Tibial artery (tissue), 4 donors: Measurements from ENCODE around the gene PECR.

Experiments
- DNase-seq, 2 donors: peaks; one replicate each; pipeline ENCODE4 v3.0.0-alpha.2; 2019
- H3K27ac ChIP-seq, 2 donors: fragments of 200-600 bp; sonication (generic) in 1 of 2; 1 replicate in 1 of 2; 2 replicates in 1 of 2; pipeline ENCODE4 v1.5.1; 2018 to 2019; ENCODE audit warnings: mild to moderate bottlenecking in 1 of 2
- H3K27me3 ChIP-seq, 2 donors: fragments of 200-600 bp; sonication (generic) in 1 of 2; one replicate each; pipeline versions ENCODE4 v1.5.1 to v1.6.0; 2016 to 2019
- H3K36me3 ChIP-seq, 3 donors: fragments of 200-600 bp; sonication (generic) in 2 of 3; one replicate each; pipeline ENCODE4 v1.5.1; 2016 to 2019; ENCODE audit warnings: mild to moderate bottlenecking in 2 of 3
- H3K4me1 ChIP-seq, 4 donors: fragments of 200-600 bp; sonication (generic) in 2 of 4; 1 replicate in 3 of 4; 2 replicates in 1 of 4; pipeline ENCODE4 v1.5.1; 2016 to 2019
- H3K4me3 ChIP-seq, 2 donors: fragments of 200-600 bp; sonication (generic) in 1 of 2; 1 replicate in 1 of 2; 2 replicates in 1 of 2; pipeline ENCODE4 v1.5.1; 2018 to 2019; ENCODE audit warnings: mild to moderate bottlenecking in 2 of 2
- H3K9me3 ChIP-seq, 3 donors: fragments of 200-600 bp; sonication (generic) in 1 of 3; one replicate each; pipeline ENCODE4 v1.5.1; 2016 to 2019
- CTCF ChIP-seq, 2 experiments: fragments of 200-600 bp in 1 of 2; fragments of 450-650 bp in 1 of 2; IDR thresholded peaks; one replicate each; pipeline ENCODE4 v1.5.1; 2017 to 2019; ENCODE audit warnings: antibody characterized with exemption in 2 of 2, mild to moderate bottlenecking in 1 of 2, moderate library complexity in 1 of 2
- intact Hi-C: fragments of 100-400 bp; cut with DNase I; formaldehyde crosslinking; loops from one replicate; pipeline ENCODE4 v1.15.0; 2023; ENCODE audit warnings: low total_unique reads

The PECR gene

GRCh38 chr2:216023055-216023648 is 58.5 kb downstream of the PECR start:
- no peak overlapping the region for H3K27ac ChIP-seq
- intact Hi-C loops: no loop called here
- peak; percentile 50 to 55 for TF ChIP-seq CTCF (IDR thresholded peaks at IDR 0.05)
- no peak overlapping the region for H3K4me3 ChIP-seq
- H3K4me1 ChIP-seq: no peaks in the 10 kb centered on the region
- H3K36me3 ChIP-seq: no peaks in the 10 kb centered on the region
- DNase-seq: no peak
- no peaks in the 10 kb centered on the region for H3K9me3 ChIP-seq
- H3K27me3 ChIP-seq: no peaks in the 10 kb centered on the region

- TF ChIP-seq CTCF (IDR thresholded peaks at IDR 0.05): no peak
- no peak for DNase-seq
- intact Hi-C loops: no loop called here
- no peaks in the 10 kb centered on the region for H3K4me1 ChIP-seq
- no peak overlapping the region for H3K27ac ChIP-seq
- no peak overlapping the region for H3K4me3 ChIP-seq
- H3K36me3 ChIP-seq: no peaks in the 10 kb centered on the region
- no peaks in the 10 kb centered on the region for H3K27me3 ChIP-seq
- no peaks in the 10 kb centered on the region for H3K9me3 ChIP-seq
Observed at GRCh38 chr2:216021768-216022565, 59.6 kb downstream of the PECR start.

GRCh38 chr2:216018709-216019108 is 62.9 kb downstream of the PECR start:
- no peak overlapping the region for H3K4me3 ChIP-seq
- H3K4me1 ChIP-seq: peaks cover 0 to 4% (median 2%) of the 10 kb centered on the region in 4 donors
- no peak for DNase-seq
- H3K9me3 ChIP-seq: no peaks in the 10 kb centered on the region
- no peak overlapping the region for H3K27ac ChIP-seq
- no peak for TF ChIP-seq CTCF (IDR thresholded peaks at IDR 0.05)
- H3K27me3 ChIP-seq: no peaks in the 10 kb centered on the region
- no peaks in the 10 kb centered on the region for H3K36me3 ChIP-seq
- intact Hi-C loops: loop anchor here (10.0 kb wide), 2 partner anchors 64 to 1866 kb away; no protein-coding TSS in a partner anchor

GRCh38 chr2:216017365-216017764 is 64.2 kb downstream of the PECR start:
- no peak for TF ChIP-seq CTCF (IDR thresholded peaks at IDR 0.05)
- Histone ChIP-seq H3K36me3 (no peaks in the 10 kb centered on the region), H3K4me3 (no peak overlapping the region), H3K4me1 (peaks cover 0 to 8% (median 3%) of the 10 kb centered on the region in 4 donors), H3K27ac (no peak overlapping the region), H3K27me3 (no peaks in the 10 kb centered on the region), H3K9me3 (no peaks in the 10 kb centered on the region)
- intact Hi-C loops: loop anchor here (10.0 kb wide), 2 partner anchors 63 to 1867 kb away; no protein-coding TSS in a partner anchor
- DNase-seq: no peak

- Histone ChIP-seq H3K27ac (no peak overlapping the region), H3K36me3 (no peaks in the 10 kb centered on the region), H3K27me3 (no peaks in the 10 kb centered on the region), H3K9me3 (no peaks in the 10 kb centered on the region), H3K4me3 (no peak overlapping the region), H3K4me1 (peaks cover 0 to 8% (median 3%) of the 10 kb centered on the region in 4 donors)
- TF ChIP-seq CTCF (IDR thresholded peaks at IDR 0.05): no peak
- intact Hi-C loops: loop anchor here (10.0 kb wide), 2 partner anchors 62 to 1868 kb away; no protein-coding TSS in a partner anchor
- no peak for DNase-seq
Observed at GRCh38 chr2:216016581-216016980, 65.0 kb downstream of the PECR start.
